HCEC 1CT (cell line): ENCODE measurements around the gene HRH2.

Experiments used
- DNase-seq: peaks from one replicate; pipeline ENCODE4 v3.0.0-alpha.2; 2017

HRH2 gene

GRCh38 chr5:175678074-175678473 is 20.2 kb downstream of the HRH2 start:
- DNase-seq = no peak

- no peak for DNase-seq
Measured at GRCh38 chr5:175679411-175679810, 21.5 kb downstream of the HRH2 start.

DNA sequence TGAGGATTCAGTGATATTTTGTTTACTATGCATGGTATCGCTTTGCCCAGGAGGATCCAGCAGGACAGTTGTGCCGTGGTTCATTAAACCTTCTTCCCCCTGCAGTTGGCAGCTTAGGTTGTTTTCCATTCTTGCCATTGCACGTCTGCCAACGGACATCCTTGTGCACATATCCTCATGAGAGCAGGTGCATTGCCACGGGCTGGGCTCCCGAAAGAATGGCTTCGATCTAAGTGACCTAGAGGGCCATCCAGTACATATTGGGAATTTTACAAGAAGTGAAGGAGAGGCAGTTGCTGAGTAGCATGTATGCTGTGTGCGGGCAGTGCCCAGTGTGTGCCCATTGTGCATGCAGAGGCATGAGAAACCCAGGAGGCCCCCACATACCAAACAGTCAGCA is 22.1 kb downstream of the HRH2 start:
- no peak for DNase-seq

- no peak for DNase-seq
Measured at GRCh38 chr5:175680463-175680862, 22.6 kb downstream of the HRH2 start.

- no peak for DNase-seq
Measured at GRCh38 chr5:175681045-175681967, 23.4 kb downstream of the HRH2 start.

GRCh38 chr5:175681968-175682340 is 24.1 kb downstream of the HRH2 start:
- no peak for DNase-seq

DNA sequence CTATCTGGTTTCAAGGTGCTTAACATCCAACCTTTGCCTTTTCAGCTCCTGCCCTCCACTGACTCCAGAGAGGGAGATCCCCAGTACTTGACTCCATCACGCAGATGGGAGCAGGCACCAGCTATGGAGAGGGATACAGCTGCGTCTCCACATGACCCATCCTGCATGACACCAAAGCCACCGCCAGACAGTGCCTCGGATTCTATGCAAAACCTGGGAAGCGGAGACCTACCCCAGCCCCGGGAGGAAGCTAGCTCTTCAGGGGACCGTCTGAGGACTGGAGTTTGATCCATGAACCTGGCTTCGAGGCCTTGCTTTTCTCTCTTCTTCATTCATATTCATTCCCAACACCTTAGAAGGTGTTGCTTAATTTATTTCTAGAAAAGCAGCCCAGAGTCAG is 24.8 kb downstream of the HRH2 start:
- DNase-seq = no peak

GRCh38 chr5:175683231-175683630 is 25.4 kb downstream of the HRH2 start:
- no peak for DNase-seq

DNA sequence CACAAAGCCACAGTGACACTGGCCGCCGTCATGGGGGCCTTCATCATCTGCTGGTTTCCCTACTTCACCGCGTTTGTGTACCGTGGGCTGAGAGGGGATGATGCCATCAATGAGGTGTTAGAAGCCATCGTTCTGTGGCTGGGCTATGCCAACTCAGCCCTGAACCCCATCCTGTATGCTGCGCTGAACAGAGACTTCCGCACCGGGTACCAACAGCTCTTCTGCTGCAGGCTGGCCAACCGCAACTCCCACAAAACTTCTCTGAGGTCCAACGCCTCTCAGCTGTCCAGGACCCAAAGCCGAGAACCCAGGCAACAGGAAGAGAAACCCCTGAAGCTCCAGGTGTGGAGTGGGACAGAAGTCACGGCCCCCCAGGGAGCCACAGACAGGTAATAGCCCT is 26.1 kb downstream of the HRH2 start:
- DNase-seq = no peak

DNA sequence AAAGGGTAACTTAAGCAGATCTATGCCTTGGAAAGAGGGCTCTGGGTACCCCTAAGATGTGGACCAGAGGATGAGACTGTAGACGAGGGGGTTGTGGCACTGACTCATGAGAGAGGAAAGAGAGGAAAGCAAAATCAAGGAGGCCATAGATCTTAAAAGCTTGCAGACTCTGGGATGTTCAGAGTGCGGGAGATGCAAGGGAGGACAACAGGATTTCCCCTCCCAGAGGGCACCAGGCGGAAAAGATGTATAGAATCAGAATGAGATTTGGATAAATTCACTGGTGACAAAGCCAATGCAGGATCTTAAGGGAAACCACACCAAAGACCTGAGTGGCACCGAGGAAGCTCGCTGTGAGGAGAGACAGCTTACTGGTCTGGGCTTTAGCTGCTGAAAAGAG is 27.1 kb downstream of the HRH2 start:
- DNase-seq = no peak

DNA sequence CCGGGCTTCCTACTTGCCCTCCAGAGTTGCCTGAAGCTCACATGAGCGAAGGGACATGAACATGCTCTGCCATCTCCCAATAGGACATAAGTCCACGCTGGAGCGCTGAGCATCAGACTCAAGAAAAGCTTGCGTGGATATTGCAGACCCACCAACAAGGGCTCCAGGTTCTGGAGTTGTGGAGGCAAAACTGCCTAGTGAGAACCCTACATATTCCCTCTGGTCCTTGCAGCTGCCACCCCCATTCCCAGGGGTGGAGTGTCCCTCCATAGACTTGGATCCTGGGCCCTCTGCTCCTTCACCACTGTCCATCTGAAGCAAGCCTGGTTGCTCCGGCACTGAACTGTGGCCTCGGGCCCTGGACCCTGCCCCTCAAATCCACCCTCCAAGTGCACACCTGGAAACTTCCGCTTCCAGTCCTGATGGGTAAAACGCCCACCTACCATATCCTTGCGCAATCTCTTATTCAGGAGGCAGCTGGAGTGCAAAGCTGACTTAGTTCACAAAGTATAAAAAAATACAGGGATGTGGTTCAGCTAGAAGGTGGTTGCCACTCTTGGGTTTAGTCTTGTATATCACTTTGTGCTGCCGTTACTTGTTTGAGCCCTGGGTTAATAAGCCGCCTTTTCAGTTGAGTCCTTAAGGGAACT is 28.0 kb downstream of the HRH2 start:
- no peak for DNase-seq

GRCh38 chr5:175686396-175686795 is 28.5 kb downstream of the HRH2 start:
- no peak for DNase-seq

DNA sequence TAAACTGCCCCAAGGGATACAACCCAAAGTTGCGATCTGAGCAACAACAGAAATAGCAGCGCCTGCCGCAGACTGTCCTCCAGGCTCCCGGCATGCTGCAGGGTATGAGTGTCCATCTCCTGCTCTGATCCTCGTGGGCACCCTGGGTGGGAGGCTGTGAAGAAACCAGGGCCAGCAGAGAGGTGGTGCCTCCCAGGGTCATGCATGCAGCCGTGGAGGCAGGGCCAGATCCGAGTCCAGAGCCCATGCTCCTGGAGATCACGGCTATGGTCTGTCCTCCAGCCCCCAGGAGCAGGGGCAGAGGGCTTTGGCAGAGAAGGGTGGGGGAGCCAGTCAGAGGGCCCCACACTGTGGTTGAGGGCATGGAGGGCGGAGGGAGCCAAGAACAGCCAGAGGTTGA is 29.0 kb downstream of the HRH2 start:
- DNase-seq = no peak

DNA sequence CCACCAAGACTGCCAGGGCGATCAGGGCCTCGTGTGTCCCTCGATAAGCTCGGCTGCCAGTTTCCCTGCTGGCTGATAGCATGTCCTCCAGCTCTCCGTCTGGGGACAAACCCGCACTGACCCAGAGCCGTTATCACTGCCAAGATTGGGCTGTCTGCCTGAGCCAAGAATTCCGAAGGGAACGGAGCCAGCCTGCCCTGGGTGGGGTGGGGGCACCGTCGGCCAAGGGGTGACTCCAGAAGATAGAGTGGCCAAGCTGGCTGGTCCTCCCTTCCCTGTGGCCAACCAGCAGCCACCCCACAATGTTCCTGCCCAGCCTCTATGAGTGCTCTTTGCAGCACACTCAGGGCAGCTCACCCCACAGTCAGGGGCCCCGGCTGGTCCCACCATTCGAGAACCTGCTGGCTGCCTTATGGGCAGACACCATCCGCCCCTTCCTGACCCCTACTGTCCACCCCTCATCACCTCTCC is 29.4 kb downstream of the HRH2 start:
- DNase-seq = no peak

GRCh38 chr5:175688352-175689146 is 30.7 kb downstream of the HRH2 start:
- no peak for DNase-seq

- no peak for DNase-seq
Measured at GRCh38 chr5:175689147-175689991, 31.5 kb downstream of the HRH2 start.

GRCh38 chr5:175690025-175690424 is 32.2 kb downstream of the HRH2 start:
- no peak for DNase-seq

DNA sequence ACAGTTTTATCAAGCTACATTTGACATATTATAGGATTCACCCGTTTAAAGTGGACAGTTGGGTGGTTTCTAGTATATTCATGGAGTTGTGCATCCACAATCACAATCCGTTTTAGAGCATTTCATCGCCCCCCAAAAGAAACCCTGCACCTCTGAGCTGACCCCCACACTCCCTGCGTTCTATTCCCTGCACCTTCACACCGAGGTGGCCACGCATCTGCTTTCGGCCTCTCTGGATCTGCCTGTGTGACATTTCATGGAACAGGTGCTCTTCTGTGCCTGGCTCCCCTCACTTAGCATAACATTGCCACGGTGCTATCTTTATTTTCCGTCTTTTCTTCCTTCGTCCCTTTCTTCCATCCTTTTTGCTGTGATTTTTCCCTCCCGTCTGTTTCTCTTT is 32.7 kb downstream of the HRH2 start:
- no peak for DNase-seq

GRCh38 chr5:175691761-175692160 is 33.9 kb downstream of the HRH2 start:
- DNase-seq = no peak

- no peak for DNase-seq
Measured at GRCh38 chr5:175692235-175692995, 34.5 kb downstream of the HRH2 start.

- no peak for DNase-seq
Measured at GRCh38 chr5:175692996-175693710, 35.3 kb downstream of the HRH2 start.
